GM12878 (cell line): ENCODE results near the gene RAP1GDS1. TPM values are rescaled to one million over a fixed set of nuclear protein-coding genes. Genes with fewer than 3 reads are reported as not detected.

Source experiments
- E4F1 ChIP-seq: fragments of 450-650 bp; IDR thresholded peaks from 2 replicates; pipeline ENCODE4 v1.6.1; 2018; ENCODE audit warnings: borderline replicate concordance, mild to moderate bottlenecking; ENCODE audit not compliant: partially characterized antibody
- FOXK2 ChIP-seq: fragments of 450-650 bp; IDR thresholded peaks from 2 replicates; pipeline ENCODE4 v1.6.1; 2017; ENCODE audit warnings: mild to moderate bottlenecking, moderate library complexity
- HDAC6 ChIP-seq: fragments of 200-600 bp; sonication (generic); IDR thresholded peaks from one replicate; pipeline ENCODE4 v1.8.0; 2017; ENCODE audit warnings: antibody characterized with exemption; ENCODE audit not compliant: unreplicated experiment
- IKZF2 ChIP-seq, 2 experiments: fragments of 450-650 bp; IDR thresholded peaks; 2 replicates each; pipeline ENCODE4 v1.6.1; 2017; ENCODE audit warnings: mild to moderate bottlenecking in 2 of 2, moderate library complexity in 2 of 2
- MAX ChIP-seq: IDR thresholded peaks from 2 replicates; pipeline ENCODE4 v1.6.1; 2012; ENCODE audit warnings: low read depth, low read length, improper control_type of control experiment
- MEF2A ChIP-seq: IDR thresholded peaks from 2 replicates; pipeline ENCODE4 v1.6.1; 2011; ENCODE audit warnings: low read depth, mild to moderate bottlenecking, low read length, moderate library complexity; ENCODE audit not compliant: insufficient read depth
- MTA3 ChIP-seq: IDR thresholded peaks from 2 replicates; pipeline ENCODE4 v1.6.1; 2012; ENCODE audit warnings: low read length, inconsistent platforms, borderline replicate concordance
- MYB ChIP-seq: fragments of 150-350 bp; IDR thresholded peaks from 2 replicates; pipeline ENCODE4 v1.6.1; 2014; ENCODE audit warnings: mild to moderate bottlenecking, low read depth, low read length, borderline replicate concordance
- NFIC ChIP-seq: IDR thresholded peaks from 2 replicates; pipeline ENCODE4 v1.6.1; 2012; ENCODE audit warnings: low read depth, mild to moderate bottlenecking, inconsistent platforms, low read length, moderate library complexity
- PML ChIP-seq: IDR thresholded peaks from 2 replicates; pipeline ENCODE4 v1.6.1; 2012; ENCODE audit warnings: low read length, inconsistent platforms
- RELA ChIP-seq: fragments of 450-650 bp; IDR thresholded peaks from 2 replicates; pipeline ENCODE4 v1.8.0; 2014; ENCODE audit warnings: borderline replicate concordance; ENCODE audit not compliant: partially characterized antibody
- SREBF2 ChIP-seq: IDR thresholded peaks from 2 replicates; pipeline ENCODE4 v1.6.1; 2012; ENCODE audit warnings: mild to moderate bottlenecking, low read length
- TCF3 ChIP-seq: IDR thresholded peaks from 2 replicates; pipeline ENCODE4 v1.6.1; 2012; ENCODE audit warnings: low read depth, mild to moderate bottlenecking, low read length, borderline replicate concordance; ENCODE audit not compliant: insufficient read depth
- ZBTB40 ChIP-seq: fragments of 450-650 bp; IDR thresholded peaks from 2 replicates; pipeline ENCODE4 v1.6.1; 2016; ENCODE audit warnings: mild to moderate bottlenecking, moderate library complexity, borderline replicate concordance
- ZNF24 ChIP-seq: fragments of 450-650 bp; IDR thresholded peaks from 2 replicates; pipeline ENCODE4 v1.6.1; 2017; ENCODE audit warnings: antibody characterized with exemption, mild to moderate bottlenecking
- ZNF592 ChIP-seq: fragments of 450-650 bp; IDR thresholded peaks from 2 replicates; pipeline ENCODE4 v1.6.1; 2017; ENCODE audit warnings: mild to moderate bottlenecking, moderate library complexity
- polyA plus RNA-seq, 11 experiments: library from polyadenylated mRNA; depleted of rRNA in 4 of 11; unstranded in 6 of 11; stranded (reverse) in 5 of 11; fragments of >200 nt; fragmentation: Nextera tagmentation in 4 of 11; fragmentation: Illumina TruSeq in 1 of 11; extraction: Ambion mirVana in 4 of 11; extraction: Trizol in 1 of 11; gene quantifications; 1 replicate in 1 of 11; 2 replicates in 10 of 11; pipeline versions ENCODE4 v1.2.1 to v1.2.3, GENCODE V29; 2011 to 2016; ENCODE audit warnings: inconsistent platforms in 2 of 11, missing spikeins in 2 of 11, low read depth in 1 of 11
- total RNA-seq, 4 experiments: library from RNA; depleted of rRNA in 3 of 4; stranded (reverse); fragments of >200 nt in 3 of 4; fragmentation: Illumina TruSeq in 1 of 4; extraction: Trizol in 1 of 4; gene quantifications; 2 replicates each; pipeline versions ENCODE4 v1.2.1 to v1.2.3, GENCODE V29; 2013 to 2021
- TF ChIP-seq, protein P1 (sequence below): fragments of 450-650 bp; IDR thresholded peaks from 2 replicates; pipeline ENCODE4 v1.6.1; 2017; ENCODE audit warnings: borderline replicate concordance

RAP1GDS1 gene
- total and polyA plus RNA-seq, 10 of the 15 experiments (the other 5 are each of a cell fraction or from before 2014, with no cell fraction given): 12.0 to 30.5 (median 20.7) TPM

DNA sequence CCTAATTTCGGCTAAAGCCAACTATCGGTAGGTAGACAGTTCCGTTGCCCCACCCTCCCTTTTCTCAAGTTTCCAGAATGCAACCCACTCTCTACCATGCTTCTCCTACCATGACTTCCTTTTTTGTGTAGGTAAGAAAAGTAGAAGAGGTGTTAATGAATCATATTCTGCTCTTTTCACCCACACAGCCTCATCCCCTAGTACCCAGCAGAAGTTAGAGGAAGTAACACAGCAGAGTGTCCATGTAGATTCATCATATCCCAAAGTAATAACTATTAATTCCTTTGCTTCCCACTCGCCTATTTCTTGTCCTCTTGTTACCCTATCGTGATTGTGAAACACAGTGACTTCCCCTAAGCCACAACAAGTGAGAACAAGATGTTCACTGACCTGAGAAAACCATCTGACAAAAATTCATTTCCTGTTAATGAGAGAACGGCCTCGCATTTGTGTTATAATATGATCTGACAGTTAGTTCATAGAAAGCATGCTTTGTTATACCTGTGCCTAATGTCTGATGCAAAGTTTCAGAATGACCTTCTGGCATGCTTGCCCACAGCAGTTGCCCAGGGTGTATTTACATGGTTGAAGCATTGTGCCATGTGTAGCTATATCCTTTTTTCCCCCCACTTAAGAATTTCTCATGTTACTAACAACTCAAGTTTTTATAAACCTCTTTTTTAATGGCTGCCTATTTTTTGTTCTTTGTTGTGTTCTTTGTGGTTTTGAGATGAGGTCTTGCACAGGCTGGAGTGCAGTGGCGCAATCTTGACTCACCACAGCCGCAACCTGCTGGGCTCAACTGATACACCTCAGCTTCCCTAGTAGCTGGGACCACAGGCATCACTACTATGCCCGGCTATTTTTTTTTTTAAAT, 185.6 kb downstream of the RAP1GDS1 start (continued):
- no peak for TF ChIP-seq MYB
- TF ChIP-seq PML: no peak
- no peak for TF ChIP-seq FOXK2
- no peak for TF ChIP-seq MAX
- no peak for TF ChIP-seq TCF3
- peak; percentile 77 to 90; a peak in 3 of 4 replicates for TF ChIP-seq IKZF2 (IDR thresholded peaks at IDR 0.05)
- no peak; the same call in 1 of the 2 replicates for TF ChIP-seq MTA3
- TF ChIP-seq MEF2A: no peak
- TF ChIP-seq ZNF592: no peak
- TF ChIP-seq, protein P1, sequence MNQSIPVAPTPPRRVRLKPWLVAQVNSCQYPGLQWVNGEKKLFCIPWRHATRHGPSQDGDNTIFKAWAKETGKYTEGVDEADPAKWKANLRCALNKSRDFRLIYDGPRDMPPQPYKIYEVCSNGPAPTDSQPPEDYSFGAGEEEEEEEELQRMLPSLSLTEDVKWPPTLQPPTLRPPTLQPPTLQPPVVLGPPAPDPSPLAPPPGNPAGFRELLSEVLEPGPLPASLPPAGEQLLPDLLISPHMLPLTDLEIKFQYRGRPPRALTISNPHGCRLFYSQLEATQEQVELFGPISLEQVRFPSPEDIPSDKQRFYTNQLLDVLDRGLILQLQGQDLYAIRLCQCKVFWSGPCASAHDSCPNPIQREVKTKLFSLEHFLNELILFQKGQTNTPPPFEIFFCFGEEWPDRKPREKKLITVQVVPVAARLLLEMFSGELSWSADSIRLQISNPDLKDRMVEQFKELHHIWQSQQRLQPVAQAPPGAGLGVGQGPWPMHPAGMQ: no peak
- TF ChIP-seq E4F1: no peak
- no peak for TF ChIP-seq SREBF2
- no peak for TF ChIP-seq HDAC6
- TF ChIP-seq ZBTB40: no peak
- TF ChIP-seq ZNF24: no peak
- TF ChIP-seq NFIC: peak; percentile 81
- no peak for TF ChIP-seq RELA
